WTC11 (cell line): ENCODE measurements around the gene DDX25. TPM values are rescaled to one million over a fixed set of nuclear protein-coding genes. Genes with fewer than 3 reads are reported as not detected.

ENCODE experiments used
- ATAC-seq: fragments of 200-7000 bp; cut with Tn5 transposase; 2 replicates; pipeline ENCODE4 v1.10.0; 2021; ENCODE audit warnings: mild to moderate bottlenecking, moderate library complexity
- CTCF ChIA-PET: fragments of 300-600 bp; sonication (Branson Sonifier 250); formaldehyde crosslinking; loops from one replicate; lab custom pipeline; 2021; ENCODE audit warnings: antibody characterized with exemption; lab: Charles Lee
- POLR2A ChIA-PET: fragments of 350-600 bp; sonication (Branson Sonifier 250); formaldehyde crosslinking; loops from one replicate; lab custom pipeline; 2021; ENCODE audit warnings: antibody characterized with exemption; lab: Charles Lee
- DNase-seq: peaks from one replicate; pipeline ENCODE4 v3.0.0; 2021; ENCODE audit warnings: low spot score
- H3K27ac Mint-ChIP-seq: 2 replicates; pipeline ENCODE4 v1.8.0; 2021; ENCODE audit warnings: mixed read lengths
- H3K27me3 Mint-ChIP-seq: 2 replicates; pipeline ENCODE4 v1.8.0; 2021; ENCODE audit warnings: low read depth, mild to moderate bottlenecking, moderate library complexity, mixed read lengths
- H3K36me3 Mint-ChIP-seq: 2 replicates; pipeline ENCODE4 v1.8.0; 2021; ENCODE audit warnings: mixed read lengths
- H3K4me1 Mint-ChIP-seq: 2 replicates; pipeline ENCODE4 v1.8.0; 2022; ENCODE audit warnings: mixed read lengths
- H3K4me3 Mint-ChIP-seq: 2 replicates; pipeline ENCODE4 v1.8.0; 2021; ENCODE audit warnings: mild to moderate bottlenecking, moderate library complexity, mixed read lengths
- H3K9me3 Mint-ChIP-seq: 2 replicates; pipeline ENCODE4 v1.8.0; 2021; ENCODE audit warnings: mixed read lengths
- AR ChIP-seq: fragments of 250-450 bp; sonication (Bioruptor Pico); IDR thresholded peaks from 2 replicates; pipeline ENCODE4 v1.9.0; 2021; ENCODE audit warnings: mild to moderate bottlenecking
- E2F5 ChIP-seq: sonication (generic); formaldehyde crosslinking; IDR thresholded peaks from 2 replicates; pipeline ENCODE4 v1.8.1; 2022; ENCODE audit warnings: mild to moderate bottlenecking, moderate library complexity, missing genetic modification reagents
- EMX1 ChIP-seq: fragments of 250-450 bp; sonication (Bioruptor Pico); IDR thresholded peaks from 2 replicates; pipeline ENCODE4 v1.8.0; 2021; ENCODE audit warnings: mild to moderate bottlenecking
- ESRRA ChIP-seq: sonication (generic); formaldehyde crosslinking; IDR thresholded peaks from 2 replicates; pipeline ENCODE4 v1.8.1; 2022; ENCODE audit warnings: mild to moderate bottlenecking, missing genetic modification reagents, borderline replicate concordance
- FOXP4 ChIP-seq: sonication (generic); formaldehyde crosslinking; IDR thresholded peaks from 2 replicates; pipeline ENCODE4 v1.8.0; 2022; ENCODE audit warnings: mild to moderate bottlenecking, missing genetic modification reagents
- JUN ChIP-seq: sonication (generic); formaldehyde crosslinking; IDR thresholded peaks from 2 replicates; pipeline ENCODE4 v1.8.0; 2023; ENCODE audit warnings: mild to moderate bottlenecking, missing genetic modification reagents
- KAT7 ChIP-seq: sonication (generic); formaldehyde crosslinking; IDR thresholded peaks from 2 replicates; pipeline ENCODE4 v1.8.1; 2023; ENCODE audit warnings: missing genetic modification reagents, mild to moderate bottlenecking, borderline replicate concordance
- MLX ChIP-seq: sonication (generic); formaldehyde crosslinking; IDR thresholded peaks from 2 replicates; pipeline ENCODE4 v1.8.1; 2023; ENCODE audit warnings: mild to moderate bottlenecking, missing genetic modification reagents, moderate library complexity
- MXD4 ChIP-seq: fragments of 250-450 bp; sonication (Bioruptor Pico); IDR thresholded peaks from 2 replicates; pipeline ENCODE4 v1.8.0; 2021; ENCODE audit warnings: mild to moderate bottlenecking, moderate library complexity, borderline replicate concordance
- NFATC4 ChIP-seq: fragments of 250-450 bp; sonication (Bioruptor Pico); IDR thresholded peaks from 2 replicates; pipeline ENCODE4 v1.9.0; 2021; ENCODE audit warnings: mild to moderate bottlenecking
- NR3C1 ChIP-seq: sonication (generic); formaldehyde crosslinking; conservative IDR thresholded peaks from 2 replicates; pipeline ENCODE4 v1.8.1; 2023; ENCODE audit warnings: low read depth, mild to moderate bottlenecking, missing genetic modification reagents
- OVOL2 ChIP-seq: fragments of 250-450 bp; sonication (Bioruptor Pico); IDR thresholded peaks from 2 replicates; pipeline ENCODE4 v1.9.0; 2021; ENCODE audit warnings: mild to moderate bottlenecking, borderline replicate concordance
- SOX15 ChIP-seq: fragments of 250-450 bp; sonication (Bioruptor Pico); IDR thresholded peaks from 2 replicates; pipeline ENCODE4 v1.9.0; 2021; ENCODE audit warnings: mild to moderate bottlenecking
- USF1 ChIP-seq: sonication (generic); formaldehyde crosslinking; IDR thresholded peaks from 2 replicates; pipeline ENCODE4 v1.8.0; 2022; ENCODE audit warnings: mild to moderate bottlenecking, missing genetic modification reagents
- ZNF232 ChIP-seq: sonication (generic); formaldehyde crosslinking; IDR thresholded peaks from 2 replicates; pipeline ENCODE4 v1.8.0; 2022; ENCODE audit warnings: mild to moderate bottlenecking, missing genetic modification reagents
- ZNF532 ChIP-seq: fragments of 250-450 bp; sonication (Bioruptor Pico); IDR thresholded peaks from 2 replicates; pipeline ENCODE4 v1.9.0; 2021; ENCODE audit warnings: mild to moderate bottlenecking, borderline replicate concordance
- total RNA-seq: library from RNA; stranded (reverse); gene quantifications from 3 replicates; pipeline ENCODE4 v1.2.3, GENCODE V29; 2021

The DDX25 gene
- total RNA-seq, 1 experiment from 2014 or later, result 17.5 TPM

- CTCF ChIA-PET, result interaction anchor here (0.6 to 2.4 kb wide), 11 partner anchors 12 to 469 kb away, joined by 3 to 24 read pairs (median 3); partner anchors contain the start of genes CHEK1 and HYLS1
- DNase-seq, result no peak
- no peak for TF ChIP-seq AR (CRISPR knock-in tag)
- no peak for TF ChIP-seq KAT7
- TF ChIP-seq JUN (CRISPR knock-in tag), result no peak
- TF ChIP-seq SOX15 (CRISPR knock-in tag), result no peak
- TF ChIP-seq MXD4 (CRISPR knock-in tag), result no peak
- TF ChIP-seq ZNF232 (CRISPR knock-in tag), result no peak
- TF ChIP-seq EMX1 (CRISPR knock-in tag), result no peak
- TF ChIP-seq MLX (CRISPR knock-in tag), result no peak
- TF ChIP-seq USF1, result no peak
- no peak for TF ChIP-seq FOXP4
- no peak for TF ChIP-seq ESRRA (CRISPR knock-in tag)
- no peak for TF ChIP-seq ZNF532 (CRISPR knock-in tag)
- TF ChIP-seq NFATC4 (CRISPR knock-in tag), result no peak
- no peak for TF ChIP-seq OVOL2 (CRISPR knock-in tag)
- TF ChIP-seq NR3C1 (CRISPR knock-in tag), result no peak
- TF ChIP-seq E2F5 (CRISPR knock-in tag), result no peak
- TF ChIP-seq, all 79 proteins: peak for 0
- POLR2A ChIA-PET, result interaction anchor here (0.6 to 1.1 kb wide), 3 partner anchors 10 to 440 kb away, joined by 3 to 16 read pairs (median 6); partner anchors contain the start of gene HYLS1
- Mint-ChIP-seq H3K27me3 (peaks cover 29% of the 10 kb centered on the region), H3K27ac (peak overlapping the region; percentile 93), H3K4me3 (peak overlapping the region; percentile 96), H3K4me1 (peaks cover 10% of the 10 kb centered on the region), H3K9me3 (no peaks in the 10 kb centered on the region), H3K36me3 (peaks cover 21% of the 10 kb centered on the region)
- ATAC-seq, result no peak
Observed at GRCh38 chr11:125902277-125902926, 1.9 kb upstream of the DDX25 start.
